GM21423 (cell line): ENCODE measurements around the gene RAP2A.

ENCODE experiments used
- ATAC-seq: cut with Tn5 transposase; IDR thresholded peaks from one replicate; pipeline ENCODE4 v1.9.1; 2021; ENCODE audit warnings: mild to moderate bottlenecking, moderate library complexity; ENCODE audit not compliant: unreplicated experiment

RAP2A gene

GRCh38 chr13:97492684-97493371 lies 58.9 kb downstream of the RAP2A start:
- no peak for ATAC-seq

GRCh38 chr13:97493456-97493855 lies 59.5 kb downstream of the RAP2A start:
- no peak for ATAC-seq

GRCh38 chr13:97495678-97496077 lies 61.7 kb downstream of the RAP2A start:
- ATAC-seq, result no peak

DNA sequence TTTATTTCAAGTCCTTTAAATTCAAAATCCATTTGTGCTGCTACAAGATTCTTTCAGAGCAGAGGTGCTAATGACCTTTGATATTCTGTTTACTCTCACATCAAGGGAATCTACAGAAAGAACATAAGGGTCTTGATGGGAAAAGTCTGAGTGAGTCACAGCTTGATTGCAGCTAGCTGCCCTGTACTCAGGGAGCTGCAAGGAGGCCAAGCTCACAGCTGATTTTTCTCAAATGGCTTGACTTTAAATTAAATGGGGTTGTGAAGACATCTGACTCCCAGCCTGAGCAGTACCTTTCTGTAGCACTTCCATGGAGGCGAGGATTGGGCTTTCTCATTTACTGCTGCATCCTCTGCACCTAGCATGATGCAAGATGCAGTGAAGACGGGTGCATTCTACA lies 62.5 kb downstream of the RAP2A start:
- ATAC-seq, result no peak

DNA sequence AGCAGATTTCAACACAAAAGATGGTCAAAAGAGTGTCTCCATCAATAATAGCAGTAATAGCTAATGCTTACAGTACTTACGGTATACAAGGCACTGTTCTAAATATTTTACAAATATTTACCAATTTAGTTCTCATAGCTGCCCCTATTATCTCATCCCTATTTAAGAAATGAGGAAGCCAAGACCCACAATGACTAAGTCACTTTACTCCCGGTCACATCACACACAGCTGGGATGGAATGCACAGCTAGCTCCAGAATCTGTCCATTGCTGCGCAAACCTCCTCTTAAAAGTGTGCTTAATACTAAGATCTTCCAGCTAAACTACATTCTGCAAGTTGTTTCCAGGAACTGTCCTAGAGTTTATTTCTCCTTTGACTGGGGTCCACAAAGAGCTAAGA lies 63.4 kb downstream of the RAP2A start:
- no peak for ATAC-seq

DNA sequence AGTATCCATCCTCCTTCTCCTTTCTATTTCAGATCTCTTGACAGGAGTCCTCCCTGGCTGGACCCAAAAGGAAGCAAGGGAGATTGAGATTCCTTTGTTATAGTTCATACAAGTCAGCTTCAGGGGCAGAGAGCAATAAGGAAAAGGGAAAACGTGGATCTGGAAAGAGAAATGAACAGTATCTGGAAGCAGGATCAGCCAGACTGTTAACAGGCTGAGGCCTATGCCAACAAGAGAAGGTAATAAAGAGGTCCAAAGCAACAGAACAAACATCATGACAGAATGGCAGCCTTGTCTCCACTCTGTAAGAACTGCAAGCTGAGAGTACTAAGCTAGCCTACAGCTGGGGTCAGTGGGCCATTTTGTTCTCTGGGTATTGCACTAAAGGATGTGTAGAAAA lies 64.5 kb downstream of the RAP2A start:
- ATAC-seq, result no peak

GRCh38 chr13:97499181-97499580 lies 65.2 kb downstream of the RAP2A start:
- ATAC-seq, result no peak

DNA sequence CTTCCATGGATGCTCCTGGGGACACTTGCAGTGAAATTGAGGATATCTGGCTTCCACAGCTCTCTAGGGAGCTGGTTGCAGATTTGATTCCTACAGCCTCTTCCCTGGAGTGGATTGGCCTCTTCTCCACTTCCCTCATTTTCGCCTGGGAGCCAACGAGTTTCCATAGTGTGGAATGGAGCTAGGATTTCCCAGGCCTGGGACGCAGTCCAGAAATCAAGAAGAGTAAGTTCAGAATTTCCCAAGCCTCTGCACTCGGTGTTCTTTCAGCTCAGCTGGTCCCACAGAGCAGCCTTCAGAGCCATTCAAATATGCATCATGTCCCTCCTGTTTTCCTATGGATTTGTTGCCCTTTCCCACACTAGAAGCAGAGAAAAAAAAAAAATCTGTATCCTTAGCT lies 68.2 kb downstream of the RAP2A start:
- ATAC-seq, result no peak

DNA sequence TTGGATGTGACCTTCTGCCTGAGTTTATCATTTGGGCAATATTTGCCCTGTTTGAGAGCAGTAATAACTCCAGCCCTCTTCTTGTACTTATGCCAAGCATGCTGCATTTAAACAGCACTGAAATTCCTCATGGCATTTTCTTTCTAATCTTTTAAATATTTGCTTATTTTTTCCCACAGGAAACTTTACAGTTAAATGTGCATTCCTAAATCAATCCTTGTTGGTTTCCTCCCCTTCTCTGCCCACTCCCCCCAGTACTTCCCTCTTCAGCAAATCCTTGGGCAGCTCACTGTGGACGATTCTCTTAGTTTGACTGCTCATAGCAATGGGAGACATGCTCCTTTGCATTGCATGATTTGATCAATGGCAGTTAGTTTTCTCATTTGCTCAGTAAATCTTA lies 68.7 kb downstream of the RAP2A start:
- ATAC-seq, result no peak

DNA sequence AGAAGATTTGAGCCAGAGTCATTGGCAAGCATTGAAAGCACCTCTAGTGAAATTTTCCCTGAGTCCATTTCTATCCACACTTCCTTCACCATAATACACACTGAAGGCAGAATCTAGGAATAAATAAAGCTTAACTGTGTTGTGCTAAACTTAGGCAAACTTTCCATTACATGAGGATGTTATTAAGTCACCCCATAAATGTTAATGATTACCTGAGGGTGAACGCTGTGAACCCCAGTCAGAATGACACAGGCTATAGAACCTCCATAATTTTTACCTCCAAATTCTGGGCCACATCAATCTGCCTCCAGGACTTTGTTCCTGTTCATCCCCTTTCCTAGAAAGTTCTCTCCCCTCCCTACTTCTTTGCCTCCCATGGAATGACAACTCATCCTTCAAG lies 71.0 kb downstream of the RAP2A start:
- no peak for ATAC-seq

DNA sequence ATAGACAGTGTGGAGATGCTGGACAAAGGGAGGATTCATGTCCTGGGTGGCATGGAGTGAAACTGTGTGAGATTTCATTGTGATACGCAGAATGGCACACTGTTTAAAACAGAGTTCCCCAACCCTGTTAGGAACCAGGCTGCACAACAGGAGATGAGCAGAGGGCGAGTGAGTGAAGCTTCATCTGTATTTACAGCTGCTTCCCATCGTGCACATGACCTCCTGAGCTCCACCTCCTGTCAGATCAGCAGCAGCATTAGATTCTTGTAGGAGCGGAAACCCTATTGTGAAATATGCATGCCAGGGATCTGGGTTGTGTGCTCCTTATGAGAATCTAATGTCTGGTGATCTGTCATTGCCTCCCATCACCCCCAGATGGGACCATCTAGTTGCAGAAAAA lies 72.5 kb downstream of the RAP2A start:
- ATAC-seq, result no peak

- no peak for ATAC-seq
Measured at GRCh38 chr13:97512732-97513131, 78.8 kb downstream of the RAP2A start.

DNA sequence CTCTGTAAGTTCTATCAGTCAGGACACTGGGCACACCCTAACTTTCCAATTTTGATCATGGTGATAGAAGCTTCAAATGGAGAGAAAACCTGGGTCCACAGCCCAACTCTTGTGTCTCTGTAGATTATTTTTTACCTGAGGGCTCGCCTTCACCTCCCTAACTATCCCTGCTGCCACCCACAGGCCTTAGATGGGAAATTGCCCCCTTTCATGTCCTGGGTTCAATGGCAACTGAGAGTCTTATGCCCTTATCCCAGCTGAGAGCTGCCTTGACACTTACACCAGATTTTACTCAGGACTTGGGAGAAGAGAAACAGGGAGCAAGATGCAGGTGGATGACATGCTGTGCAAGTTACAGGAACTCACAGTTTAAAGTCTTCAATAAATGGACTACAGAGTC lies 81.7 kb downstream of the RAP2A start:
- ATAC-seq, result no peak

DNA sequence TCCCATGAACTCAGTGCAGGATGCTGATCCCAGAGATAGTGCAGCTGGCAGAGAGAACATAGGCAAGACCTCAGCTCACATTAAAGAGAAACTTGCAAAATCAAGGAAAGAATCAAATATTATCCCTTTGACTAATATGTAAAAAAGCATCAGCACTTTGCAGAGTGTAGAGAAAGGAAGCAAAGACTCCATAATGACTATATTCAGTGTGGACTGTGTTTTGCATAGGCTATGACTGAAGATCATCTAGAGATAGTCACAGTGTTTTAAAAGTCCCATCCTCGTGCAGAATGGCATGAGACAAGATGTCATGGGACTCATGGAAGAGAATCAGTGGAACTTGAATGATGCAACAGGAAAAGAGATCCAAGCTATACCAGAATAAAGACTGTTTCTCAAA lies 84.0 kb downstream of the RAP2A start:
- ATAC-seq, result no peak
